GM21515 (cell line): ENCODE results near the gene TNFAIP3.

Experiments used
- ATAC-seq: cut with Tn5 transposase; IDR thresholded peaks from one replicate; pipeline ENCODE4 v1.9.1; 2021; ENCODE audit not compliant: unreplicated experiment

Gene TNFAIP3

DNA sequence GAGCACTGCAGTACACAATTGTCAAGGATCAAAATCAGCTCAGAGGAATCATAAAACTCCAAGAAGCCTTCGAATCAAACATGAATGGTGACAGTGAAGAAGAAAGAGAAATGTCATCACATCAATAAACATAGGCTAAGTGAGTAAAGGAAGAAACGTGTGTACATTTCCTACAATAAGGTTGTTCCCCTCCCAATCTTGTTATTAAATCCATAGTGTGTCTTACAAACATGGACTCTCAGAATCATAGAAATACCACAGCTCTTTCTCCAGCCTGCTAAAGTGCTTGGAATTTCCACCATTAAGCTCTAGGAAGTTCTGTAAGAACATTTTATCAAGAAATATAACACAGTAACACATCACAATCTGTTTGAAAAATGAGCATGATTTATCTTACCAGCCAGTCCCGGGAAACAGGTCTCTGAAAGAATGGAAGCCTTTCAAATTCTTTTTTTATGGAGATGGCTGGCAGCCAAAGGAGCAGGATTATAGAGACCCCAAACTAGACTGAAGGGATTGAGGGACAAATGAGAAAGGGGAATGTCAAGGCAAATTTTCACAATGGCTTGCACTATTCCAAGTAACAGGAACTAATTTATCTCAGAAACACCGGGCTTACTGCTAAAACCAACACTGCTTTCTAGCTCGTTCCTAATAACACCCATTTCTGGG is 4.5 kb upstream of the TNFAIP3 start:
- no peak for ATAC-seq

- ATAC-seq = no peak
Measured at GRCh38 chr6:137863091-137863797, 3.8 kb upstream of the TNFAIP3 start.

DNA sequence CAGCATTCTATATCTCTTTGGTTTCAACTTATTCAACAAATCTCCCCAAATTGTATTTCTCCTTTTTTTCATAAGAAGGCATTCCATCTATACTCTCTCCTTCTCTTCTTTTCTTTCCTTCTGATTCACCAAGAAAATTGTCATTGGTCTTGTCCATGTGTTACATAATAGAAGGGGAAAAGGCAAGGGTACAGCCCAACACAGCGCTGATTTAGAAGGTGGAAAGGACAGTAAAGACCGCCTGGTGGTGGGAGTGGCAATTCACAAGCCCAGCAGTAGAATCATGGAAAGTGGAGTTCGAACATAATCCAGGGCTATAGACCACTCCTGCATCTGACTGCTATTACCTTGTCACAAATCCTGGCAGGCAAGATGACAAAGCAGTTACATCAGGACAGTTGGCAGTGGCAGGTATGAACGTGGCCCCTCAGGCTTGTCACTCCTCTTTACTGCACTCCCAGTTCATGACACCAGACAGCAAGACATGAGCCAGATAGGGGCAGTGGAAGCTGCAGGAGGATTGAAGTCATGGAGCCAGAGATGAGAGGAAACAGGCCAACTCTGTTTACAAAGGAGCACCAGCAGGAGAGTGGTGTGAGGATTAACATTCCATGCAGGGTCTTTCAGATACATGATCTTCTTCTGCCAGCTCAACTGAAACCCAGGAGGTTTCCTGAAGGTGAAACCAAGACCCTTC is 2.1 kb upstream of the TNFAIP3 start:
- ATAC-seq = no peak

DNA sequence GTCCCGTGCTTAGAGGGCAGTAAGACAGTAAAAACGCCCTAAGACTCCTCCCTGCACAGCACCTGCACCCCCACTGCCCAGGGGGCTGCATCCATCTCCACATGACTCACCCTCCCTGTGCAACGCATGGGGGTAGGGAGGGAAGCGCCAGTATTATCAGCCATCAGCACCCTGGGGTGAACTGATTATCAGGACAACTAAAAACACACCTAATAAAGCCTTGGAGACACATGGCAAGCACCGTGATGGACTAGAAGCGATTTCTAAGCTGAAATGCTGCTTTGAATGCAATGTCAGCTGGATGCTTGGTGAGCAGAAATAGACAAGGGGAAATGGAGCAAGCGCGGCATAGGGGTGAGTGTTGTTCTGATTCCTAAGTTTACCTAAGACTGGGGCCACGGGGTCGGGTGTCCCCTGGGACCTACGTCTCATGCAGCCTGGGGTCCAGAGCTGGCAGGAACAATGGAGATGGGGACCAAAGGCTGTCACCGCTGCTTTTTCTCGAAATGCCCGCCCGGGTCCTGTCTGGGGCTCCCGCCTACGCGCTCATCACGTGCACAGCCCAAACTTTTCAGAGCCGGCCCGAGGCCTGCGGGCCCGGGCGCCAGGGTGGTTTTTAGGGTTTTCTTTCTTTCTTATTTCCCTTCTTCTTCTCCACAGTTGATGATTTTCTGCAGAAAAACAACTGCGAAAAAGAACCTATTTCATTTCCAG is 702 bp upstream of the TNFAIP3 start:
- peak; percentile 30 for ATAC-seq

GRCh38 chr6:137867685-137868509 is 838 bp downstream of the TNFAIP3 start:
- peak; percentile 2 for ATAC-seq

DNA sequence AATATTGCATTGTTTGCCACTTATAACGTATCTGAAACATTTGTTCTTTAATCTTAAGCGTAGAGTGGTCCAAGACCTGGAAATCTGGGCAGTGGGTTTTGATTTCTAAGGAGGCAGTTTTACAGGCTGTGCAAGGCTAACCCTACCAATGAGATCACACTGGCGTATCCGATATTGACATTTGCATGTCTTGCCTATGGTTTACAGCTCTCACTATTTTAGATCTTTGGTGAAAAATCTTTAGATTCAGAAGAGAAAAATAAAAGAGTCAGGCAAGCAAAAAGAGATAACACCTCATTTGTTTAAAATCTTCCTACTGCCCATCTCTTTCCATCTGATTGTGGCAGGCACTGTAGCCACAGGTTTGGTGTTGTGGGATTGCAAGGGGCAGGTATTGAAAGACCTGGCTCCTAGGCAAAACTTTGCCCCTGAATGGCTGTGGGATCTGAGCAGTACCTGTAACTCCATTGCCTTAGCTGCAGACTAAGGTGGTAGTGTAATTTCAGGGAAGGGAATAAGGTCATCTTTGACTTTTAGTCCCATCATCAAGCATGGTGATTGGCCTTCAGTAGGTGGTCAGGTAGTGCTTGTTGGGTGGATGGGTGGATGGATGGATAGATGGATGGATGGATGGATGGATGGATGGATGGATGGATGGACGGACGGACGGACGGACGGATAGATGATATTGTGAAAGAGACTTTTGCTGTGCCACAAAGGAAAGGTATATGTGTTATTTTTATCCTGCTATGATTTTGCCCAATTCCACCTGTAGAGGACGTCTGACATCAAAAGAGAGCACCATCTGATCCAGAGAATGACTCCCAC is 1.9 kb downstream of the TNFAIP3 start:
- ATAC-seq = no peak

DNA sequence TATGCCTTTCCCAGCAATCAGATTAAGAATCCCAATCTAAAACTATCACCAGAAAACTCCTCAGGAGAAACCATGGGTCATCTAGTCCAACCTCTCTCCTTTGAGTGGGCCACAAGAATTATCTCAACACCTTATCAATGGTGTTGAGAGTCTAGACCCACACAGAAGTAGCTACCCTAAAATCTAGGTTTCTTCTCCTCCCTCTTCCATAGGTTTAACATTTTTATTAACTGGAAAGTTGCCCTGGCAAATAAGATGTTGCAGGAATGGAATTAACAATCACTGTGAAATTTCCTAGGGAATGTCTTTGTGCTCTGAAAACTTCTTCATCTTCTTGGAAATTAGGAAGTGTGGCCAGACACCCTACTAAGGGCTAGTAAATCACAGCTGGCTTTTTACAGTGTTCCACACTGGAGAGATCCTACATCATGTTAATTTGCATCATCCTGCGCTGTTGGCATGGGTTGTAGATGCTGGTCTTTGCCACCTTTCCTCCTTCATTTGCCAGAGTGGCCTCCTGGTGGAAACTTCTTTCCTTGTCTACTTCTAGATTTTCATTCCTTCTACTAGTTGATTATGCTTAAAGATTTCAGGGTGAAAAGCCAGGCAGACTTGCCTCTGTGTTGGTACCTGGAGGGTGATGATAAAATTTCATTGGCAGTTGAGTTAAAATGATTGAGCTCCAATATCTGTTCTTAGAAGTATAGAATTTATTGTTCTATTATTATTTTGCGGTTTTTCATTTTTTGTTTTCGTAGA is 2.7 kb downstream of the TNFAIP3 start:
- no peak for ATAC-seq

DNA sequence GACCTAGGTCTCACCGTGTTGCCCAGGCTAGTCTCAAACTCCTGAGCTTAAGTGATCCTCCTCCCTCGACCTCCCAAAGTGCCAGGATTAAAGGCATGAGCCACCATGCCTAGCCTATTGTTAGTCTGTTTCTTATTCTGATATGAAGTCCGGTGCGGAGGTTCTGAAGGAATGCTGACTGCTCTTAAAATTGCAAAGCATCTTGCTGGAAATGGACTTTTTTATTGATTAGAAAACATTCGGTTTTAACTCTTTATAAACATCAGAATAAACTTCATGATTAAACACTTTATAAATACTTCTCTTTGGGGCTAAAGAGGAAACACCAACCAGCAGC is 3.2 kb downstream of the TNFAIP3 start:
- no peak for ATAC-seq

- peak; percentile 20 for ATAC-seq
Measured at GRCh38 chr6:137870744-137871247, 3.7 kb downstream of the TNFAIP3 start.

DNA sequence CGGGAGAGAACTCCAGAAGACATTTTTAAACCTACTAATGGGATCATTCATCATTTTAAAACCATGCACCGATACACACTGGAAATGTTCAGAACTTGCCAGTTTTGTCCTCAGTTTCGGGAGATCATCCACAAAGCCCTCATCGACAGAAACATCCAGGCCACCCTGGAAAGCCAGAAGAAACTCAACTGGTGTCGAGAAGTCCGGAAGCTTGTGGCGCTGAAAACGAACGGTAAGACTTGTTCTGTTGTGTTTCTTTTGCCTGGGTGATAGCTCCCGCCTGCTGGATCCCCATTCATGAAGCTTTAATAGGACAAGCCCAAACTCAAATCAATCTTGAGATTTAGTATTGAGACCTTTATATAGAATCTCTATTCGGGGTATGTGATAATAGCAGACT is 4.2 kb downstream of the TNFAIP3 start:
- ATAC-seq = no peak

- no peak for ATAC-seq
Measured at GRCh38 chr6:137871831-137872454, 4.9 kb downstream of the TNFAIP3 start.

- ATAC-seq = no peak
Measured at GRCh38 chr6:137872581-137873115, 5.6 kb downstream of the TNFAIP3 start.

GRCh38 chr6:137873273-137873762 is 6.3 kb downstream of the TNFAIP3 start:
- peak; percentile 34 for ATAC-seq

GRCh38 chr6:137874204-137875057 is 7.4 kb downstream of the TNFAIP3 start:
- no peak for ATAC-seq

DNA sequence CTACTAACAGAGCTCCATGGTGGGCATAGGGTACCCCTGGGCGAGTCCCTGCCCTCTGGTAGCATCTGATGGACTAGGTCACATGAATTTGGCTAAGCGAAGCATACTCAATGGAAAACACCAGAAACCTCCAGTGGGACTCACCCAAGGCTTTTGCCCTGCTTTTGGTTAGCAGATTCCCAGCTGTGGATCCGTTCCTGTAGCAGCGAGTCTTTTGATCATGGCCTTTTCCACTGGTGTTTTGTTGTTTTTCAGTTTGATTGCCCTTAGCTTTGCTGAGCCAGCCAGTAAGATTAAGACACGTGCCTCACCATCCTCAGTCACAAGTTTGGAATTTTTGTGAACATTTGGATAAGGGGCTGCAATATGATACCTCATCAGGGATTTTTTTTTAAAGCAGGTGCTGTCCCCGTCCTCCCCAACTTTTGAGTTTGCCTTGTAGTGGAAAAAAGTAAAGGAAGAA is 8.0 kb downstream of the TNFAIP3 start:
- no peak for ATAC-seq

DNA sequence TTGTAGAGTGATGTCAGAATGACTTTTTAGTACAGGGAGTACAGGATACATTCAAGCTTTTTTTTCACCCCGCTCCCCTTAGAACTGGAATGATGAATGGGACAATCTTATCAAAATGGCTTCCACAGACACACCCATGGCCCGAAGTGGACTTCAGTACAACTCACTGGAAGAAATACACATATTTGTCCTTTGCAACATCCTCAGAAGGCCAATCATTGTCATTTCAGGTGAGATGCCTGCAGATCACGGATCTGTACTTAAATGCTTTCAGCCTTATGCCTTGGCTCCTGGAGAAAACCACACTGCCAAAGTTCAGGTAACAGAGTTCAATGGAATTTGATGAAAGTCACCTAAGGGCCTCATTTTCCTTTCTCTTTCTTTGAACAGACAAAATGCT is 8.5 kb downstream of the TNFAIP3 start:
- ATAC-seq = no peak

DNA sequence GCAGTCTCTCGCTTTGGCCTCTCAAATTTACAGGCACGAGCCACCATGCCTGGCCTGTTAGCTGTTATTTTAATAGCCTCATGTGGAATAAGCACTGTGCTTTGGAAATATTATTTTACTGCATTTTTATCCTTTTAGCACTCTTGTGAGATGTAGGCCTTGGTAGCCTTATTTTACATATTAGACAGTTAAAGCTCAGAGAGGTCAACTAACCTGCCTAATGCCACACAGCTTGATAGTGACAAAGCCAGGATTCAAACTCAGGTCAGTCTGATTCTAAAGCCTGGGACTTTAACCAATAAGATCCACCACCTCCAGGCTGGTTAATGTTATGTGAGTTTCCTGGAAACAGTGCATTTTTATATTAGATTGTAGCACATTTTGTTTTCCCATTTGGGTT is 9.5 kb downstream of the TNFAIP3 start:
- ATAC-seq = no peak
